Activated T-helper 2 cell treated with anti-CD3 and anti-CD28 coated beads, Interferon-gamma antibody, Interleukin-2, Interleukin-4, amounts not matched to agents 10 μg/mL and 5 μg/mL and 100 μg/mL, durations not matched to agents 14 hours and 24 hours and 36 hours (primary cell): Measurements from ENCODE around the gene PPP1R14D. TPM values are rescaled to one million over a fixed set of nuclear protein-coding genes. Genes with fewer than 3 reads are reported as not detected.

Experiments used
- DNase-seq: peaks from one replicate; pipeline ENCODE4 v3.0.0; 2021; ENCODE audit warnings: low spot score
- H3K27ac Mint-ChIP-seq: one replicate; pipeline ENCODE4 v1.8.0; 2021; ENCODE audit warnings: mixed read lengths
- H3K27me3 Mint-ChIP-seq: one replicate; pipeline ENCODE4 v1.8.0; 2021; ENCODE audit warnings: low read depth, mixed read lengths
- H3K36me3 Mint-ChIP-seq: one replicate; pipeline ENCODE4 v1.8.0; 2021; ENCODE audit warnings: low read depth, mixed read lengths
- H3K4me1 Mint-ChIP-seq: one replicate; pipeline ENCODE4 v1.8.0; 2021; ENCODE audit warnings: low read depth, mixed read lengths
- H3K4me3 Mint-ChIP-seq: one replicate; pipeline ENCODE4 v1.8.0; 2021; ENCODE audit warnings: low read depth, mild to moderate bottlenecking, moderate library complexity, mixed read lengths
- H3K9me3 Mint-ChIP-seq: one replicate; pipeline ENCODE4 v1.8.0; 2021; ENCODE audit warnings: mixed read lengths
- intact Hi-C: fragments of 100-400 bp; cut with micrococcal nuclease; formaldehyde crosslinking; loops from one replicate; pipeline ENCODE4 v1.15.1; 2023
- total RNA-seq: library from RNA; stranded (reverse); gene quantifications from 2 replicates; pipeline ENCODE4 v1.2.3, GENCODE V29; 2022

The PPP1R14D gene
- total RNA-seq, 1 donor from 2014 or later = not detected

DNA sequence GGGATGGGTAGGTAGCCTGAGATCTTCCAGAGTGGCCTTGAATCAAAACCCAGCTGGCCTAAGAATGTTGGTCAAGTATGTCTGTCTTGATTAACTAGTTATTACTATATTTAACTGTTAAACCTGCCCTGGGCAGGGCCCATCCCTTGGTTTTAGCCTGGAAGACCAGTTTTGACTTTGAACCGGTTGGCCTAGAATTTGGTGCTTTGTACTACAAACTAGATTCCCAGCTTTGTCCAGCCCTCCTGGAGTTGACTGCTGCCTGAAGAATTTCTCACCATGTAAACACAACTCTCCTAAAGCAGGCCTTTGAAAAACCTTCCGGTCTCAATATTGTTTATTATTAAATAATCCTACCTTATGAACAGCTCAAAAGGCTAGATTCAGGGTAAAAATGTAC, 42.7 kb downstream of the PPP1R14D start:
- Mint-ChIP-seq H3K27ac (no peak overlapping the region), H3K4me1 (peaks cover 20% of the 10 kb centered on the region), H3K27me3 (no peaks in the 10 kb centered on the region), H3K36me3 (no peaks in the 10 kb centered on the region), H3K4me3 (no peak overlapping the region), H3K9me3 (no peaks in the 10 kb centered on the region)
- DNase-seq = no peak
- intact Hi-C loops = no loop called here

DNA sequence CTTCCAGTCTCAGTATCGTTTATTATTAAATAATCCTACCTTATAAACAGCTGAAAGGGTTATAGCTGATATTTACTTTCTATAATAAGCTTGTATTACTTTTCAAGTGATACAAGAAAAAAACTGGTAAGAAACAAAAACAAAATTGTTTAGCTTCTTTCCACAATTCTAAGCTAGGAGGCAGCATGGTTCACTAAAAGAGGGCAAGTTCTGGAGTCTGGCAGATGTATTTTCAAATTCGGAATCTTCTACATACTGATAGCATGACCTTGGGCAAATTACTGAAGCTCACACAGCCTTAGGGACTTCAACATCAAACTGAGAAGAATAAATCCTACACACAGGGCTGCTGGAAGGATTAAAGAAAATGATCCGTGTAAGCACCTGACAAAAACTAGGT, 43.3 kb downstream of the PPP1R14D start:
- H3K4me1 Mint-ChIP-seq = peaks cover 20% of the 10 kb centered on the region
- H3K36me3 Mint-ChIP-seq = peaks cover 2% of the 10 kb centered on the region
- intact Hi-C loops = no loop called here
- H3K27me3 Mint-ChIP-seq = no peaks in the 10 kb centered on the region
- DNase-seq = no peak
- H3K4me3 Mint-ChIP-seq = no peak overlapping the region
- H3K27ac Mint-ChIP-seq = no peak overlapping the region
- no peaks in the 10 kb centered on the region for H3K9me3 Mint-ChIP-seq

DNA sequence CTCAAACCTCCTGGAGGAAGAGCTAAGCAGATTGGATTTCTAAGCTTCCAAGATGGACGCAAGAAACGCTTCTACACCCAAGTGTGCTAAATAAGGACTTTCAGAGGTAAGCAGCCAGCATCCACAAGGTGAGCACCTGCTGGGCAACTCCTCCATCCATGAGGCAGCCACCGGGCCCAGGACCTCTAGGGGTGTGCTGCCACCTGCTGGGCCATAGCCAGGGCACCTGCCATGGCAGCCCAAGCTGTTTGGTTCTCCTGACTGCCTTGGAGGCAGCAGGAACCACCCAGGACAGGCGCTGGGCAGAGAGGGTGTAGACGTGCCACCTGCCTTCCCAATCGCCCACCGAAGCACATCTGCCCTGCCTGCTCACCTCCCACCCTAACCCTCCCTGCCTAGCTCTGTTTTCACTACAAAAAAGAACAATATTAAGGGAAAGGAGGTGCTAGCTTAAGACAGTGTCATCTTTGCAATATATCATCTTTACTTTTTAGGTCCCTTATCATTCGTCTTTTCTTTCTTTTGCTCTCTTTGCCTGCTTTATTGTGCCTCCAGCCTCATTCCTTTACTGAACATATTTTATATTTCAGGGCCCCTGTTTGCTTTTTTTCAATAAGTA, 45.8 kb downstream of the PPP1R14D start:
- intact Hi-C loops = loop anchor here (2.0 kb wide), 1 partner anchor 104 kb away; no protein-coding TSS in a partner anchor
- peaks cover 9% of the 10 kb centered on the region for H3K36me3 Mint-ChIP-seq
- no peak overlapping the region for H3K4me3 Mint-ChIP-seq
- peaks cover 16% of the 10 kb centered on the region for H3K4me1 Mint-ChIP-seq
- no peaks in the 10 kb centered on the region for H3K27me3 Mint-ChIP-seq
- DNase-seq = peak; percentile 65
- no peak overlapping the region for H3K27ac Mint-ChIP-seq
- no peaks in the 10 kb centered on the region for H3K9me3 Mint-ChIP-seq

DNA sequence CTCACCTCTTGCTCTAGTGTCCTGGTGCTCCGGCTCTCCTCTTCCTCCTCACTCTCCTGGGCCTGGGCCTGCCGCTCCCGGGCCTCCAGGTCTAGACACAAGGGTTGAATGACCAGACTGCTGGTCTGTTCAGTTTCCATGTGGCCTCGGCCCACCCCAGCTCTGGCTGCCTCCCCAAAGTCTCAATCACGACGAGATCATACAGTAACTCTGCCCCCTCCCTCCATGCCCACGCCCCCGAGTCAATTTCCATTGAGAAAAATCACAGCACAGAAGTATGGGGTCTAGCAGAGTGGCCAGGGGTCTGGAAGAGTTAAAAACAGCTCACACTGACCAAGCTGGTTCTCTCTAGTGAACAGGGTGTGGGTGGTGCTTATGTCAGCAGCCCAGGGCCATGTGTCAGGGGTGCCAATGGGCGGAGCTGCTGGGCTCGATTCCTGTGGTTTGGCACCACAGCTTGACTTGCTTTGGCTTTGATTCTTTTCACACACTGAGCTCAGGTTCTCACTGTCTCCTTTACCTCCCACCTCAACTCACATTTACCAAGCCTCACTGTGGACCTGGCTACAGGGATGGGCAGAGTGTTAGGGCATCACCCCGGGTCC, 51.9 kb downstream of the PPP1R14D start:
- DNase-seq = no peak
- no peak overlapping the region for H3K4me3 Mint-ChIP-seq
- peak overlapping the region; percentile 16 for H3K27ac Mint-ChIP-seq
- peaks cover 2% of the 10 kb centered on the region for H3K4me1 Mint-ChIP-seq
- peaks cover 31% of the 10 kb centered on the region for H3K36me3 Mint-ChIP-seq
- no peaks in the 10 kb centered on the region for H3K9me3 Mint-ChIP-seq
- no peaks in the 10 kb centered on the region for H3K27me3 Mint-ChIP-seq
- intact Hi-C loops = no loop called here

DNA sequence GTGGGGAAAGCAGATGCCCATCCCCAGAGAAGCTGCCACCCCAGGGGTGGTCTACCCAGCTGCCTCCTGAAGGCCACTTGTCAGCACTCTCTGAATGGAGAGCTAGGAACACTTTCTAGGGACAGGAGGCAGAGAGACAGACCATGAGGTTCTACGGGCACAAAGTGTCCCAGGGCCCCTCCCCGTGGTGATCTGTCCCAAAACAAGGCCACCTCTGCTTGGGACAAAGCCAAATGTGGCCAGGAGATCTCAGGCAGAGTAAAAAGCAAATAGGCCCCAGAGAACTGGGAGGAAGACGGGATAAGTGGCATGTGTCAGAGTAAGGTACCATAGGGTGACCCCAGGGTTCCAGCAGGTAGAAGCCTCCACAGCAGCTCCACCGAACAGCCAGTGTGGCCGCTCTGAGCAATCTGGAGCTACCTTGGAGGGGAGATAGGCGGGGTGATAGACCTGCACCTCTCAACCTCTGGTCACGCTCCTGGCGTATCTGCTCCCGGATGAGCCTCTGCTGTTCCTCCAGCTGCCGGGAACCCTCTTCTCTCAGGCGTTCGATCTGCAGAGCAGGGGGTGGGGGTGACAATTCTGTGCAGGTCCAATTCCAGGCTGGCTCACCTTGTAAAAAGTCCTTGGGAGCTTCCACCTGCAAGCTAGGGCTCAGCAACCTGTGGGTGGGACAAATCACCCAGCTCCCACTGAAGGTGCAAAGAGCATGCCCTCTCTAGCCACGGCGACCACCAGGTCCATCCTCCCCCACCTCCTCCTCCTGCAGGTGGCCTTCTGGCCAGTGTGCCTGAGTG, 52.6 kb downstream of the PPP1R14D start:
- no peaks in the 10 kb centered on the region for H3K27me3 Mint-ChIP-seq
- DNase-seq = no peak
- no peaks in the 10 kb centered on the region for H3K9me3 Mint-ChIP-seq
- no peak overlapping the region for H3K4me3 Mint-ChIP-seq
- H3K36me3 Mint-ChIP-seq = peaks cover 38% of the 10 kb centered on the region
- H3K4me1 Mint-ChIP-seq = peaks cover 2% of the 10 kb centered on the region
- intact Hi-C loops = no loop called here
- no peak overlapping the region for H3K27ac Mint-ChIP-seq

DNA sequence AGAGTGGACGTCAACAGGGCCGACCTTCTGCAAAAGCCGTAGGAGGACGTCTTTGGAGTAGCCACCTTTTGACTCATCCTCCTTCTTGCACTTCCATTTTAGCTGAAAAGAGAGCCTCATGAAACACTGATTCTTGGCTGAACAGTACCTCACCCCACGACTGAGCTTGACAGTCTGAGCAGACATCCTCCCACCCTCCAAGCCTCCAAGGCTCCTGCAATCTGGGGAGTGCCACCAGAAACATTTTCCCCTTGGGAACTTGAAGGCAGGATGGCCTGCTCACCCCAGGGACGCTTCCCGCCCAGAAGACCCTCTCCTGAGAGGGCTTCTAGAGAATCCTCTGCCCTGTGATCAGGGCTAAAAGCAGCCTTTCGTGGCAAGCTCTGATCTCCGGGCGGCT, 53.5 kb downstream of the PPP1R14D start:
- no peak for DNase-seq
- Mint-ChIP-seq H3K4me1 (peaks cover 4% of the 10 kb centered on the region), H3K36me3 (peaks cover 35% of the 10 kb centered on the region), H3K27ac (no peak overlapping the region), H3K27me3 (no peaks in the 10 kb centered on the region), H3K4me3 (no peak overlapping the region), H3K9me3 (no peaks in the 10 kb centered on the region)
- intact Hi-C loops = no loop called here

DNA sequence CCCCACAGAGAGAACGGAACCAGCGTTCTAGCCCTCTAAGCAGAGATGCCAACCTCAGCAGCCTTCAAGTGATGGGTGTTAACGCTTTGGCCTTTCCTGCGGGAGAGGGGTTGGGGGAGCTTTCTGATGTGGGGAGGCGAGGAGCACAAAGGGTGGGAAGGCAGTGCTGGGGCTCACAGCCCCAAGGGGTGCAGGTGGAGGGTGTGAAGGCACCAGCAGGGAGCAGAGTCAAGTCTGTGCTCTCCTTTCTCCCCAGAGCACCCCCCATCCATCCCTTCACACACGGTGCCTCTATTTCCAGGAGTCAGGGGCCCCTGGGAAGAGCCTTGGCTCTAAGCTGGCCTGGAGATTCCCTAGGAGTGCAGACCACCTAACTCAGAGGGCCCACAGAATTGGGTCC, 54.6 kb downstream of the PPP1R14D start:
- H3K4me1 Mint-ChIP-seq = peaks cover 11% of the 10 kb centered on the region
- no peak overlapping the region for H3K4me3 Mint-ChIP-seq
- H3K9me3 Mint-ChIP-seq = no peaks in the 10 kb centered on the region
- peaks cover 29% of the 10 kb centered on the region for H3K36me3 Mint-ChIP-seq
- no peak for DNase-seq
- no peaks in the 10 kb centered on the region for H3K27me3 Mint-ChIP-seq
- intact Hi-C loops = no loop called here
- H3K27ac Mint-ChIP-seq = no peak overlapping the region

DNA sequence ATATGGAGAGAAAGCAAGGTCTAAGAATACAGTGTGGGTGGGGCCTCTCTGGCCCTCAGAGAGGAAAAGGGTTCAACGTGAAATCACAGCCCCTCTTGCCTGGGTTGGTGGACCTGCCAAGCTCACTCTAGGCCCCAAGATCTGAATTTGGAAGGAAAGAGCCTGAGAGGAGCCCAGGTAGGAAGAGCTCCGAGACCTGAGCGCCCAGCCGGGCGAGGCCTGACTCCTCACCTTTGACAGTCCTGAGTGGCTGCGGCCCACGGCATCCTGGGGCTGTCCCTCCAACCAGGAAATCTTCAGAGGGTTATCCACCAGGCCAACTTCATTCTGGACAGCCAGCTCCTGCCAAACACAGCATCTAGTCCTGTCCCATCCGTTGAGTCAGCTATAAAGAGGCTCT, 55.0 kb downstream of the PPP1R14D start:
- Mint-ChIP-seq H3K27me3 (no peaks in the 10 kb centered on the region), H3K27ac (no peak overlapping the region), H3K36me3 (peaks cover 29% of the 10 kb centered on the region), H3K9me3 (no peaks in the 10 kb centered on the region), H3K4me3 (no peak overlapping the region), H3K4me1 (peaks cover 13% of the 10 kb centered on the region)
- intact Hi-C loops = no loop called here
- DNase-seq = no peak

DNA sequence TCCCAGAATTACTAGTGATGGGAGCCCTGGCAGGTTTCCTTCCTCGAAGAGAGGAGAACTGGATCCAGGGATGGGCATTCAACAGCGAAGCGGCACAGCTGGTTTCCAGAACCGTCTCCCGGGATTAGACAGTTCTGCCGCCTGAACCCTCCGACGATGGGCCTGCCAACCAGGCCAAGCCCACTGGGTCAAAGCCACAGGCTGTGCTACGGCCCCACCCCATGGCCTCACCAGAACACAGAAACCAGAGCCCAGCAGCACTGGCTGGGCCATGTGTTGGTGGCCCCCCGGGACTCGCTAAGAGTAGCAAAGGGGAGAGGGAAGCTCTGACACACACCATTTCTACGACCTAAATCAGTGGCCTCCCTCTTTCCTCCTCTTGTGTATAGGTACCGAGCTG, 56.5 kb downstream of the PPP1R14D start:
- Mint-ChIP-seq H3K36me3 (peaks cover 32% of the 10 kb centered on the region), H3K4me3 (no peak overlapping the region), H3K9me3 (no peaks in the 10 kb centered on the region)

DNA sequence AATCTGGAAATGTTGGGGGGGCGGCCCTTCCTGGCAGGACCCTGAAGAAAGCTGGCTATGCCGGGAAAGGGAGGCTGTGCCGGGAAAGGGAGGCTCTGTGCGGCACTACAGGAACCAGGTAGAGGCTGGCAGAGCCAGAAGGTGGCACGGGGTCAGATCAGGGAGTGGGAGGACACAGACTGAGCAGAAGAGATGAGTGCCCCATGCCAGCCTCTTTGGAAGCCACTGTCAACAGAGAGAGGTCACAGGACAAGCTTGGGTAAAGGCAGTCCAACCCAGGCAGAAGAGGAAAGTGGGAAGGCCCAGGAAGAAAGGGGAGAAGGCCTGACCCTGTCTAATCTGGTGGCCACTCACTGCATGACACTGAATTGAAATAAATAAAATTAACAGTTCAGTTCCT, 57.3 kb downstream of the PPP1R14D start:
- H3K27ac Mint-ChIP-seq = no peak overlapping the region

More for the DNA sequence above, 56.5 kb downstream of the PPP1R14D start:
- intact Hi-C loops = no loop called here
- Mint-ChIP-seq H3K27ac (no peak overlapping the region), H3K4me1 (peaks cover 14% of the 10 kb centered on the region), H3K27me3 (no peaks in the 10 kb centered on the region)
- DNase-seq = no peak

DNA sequence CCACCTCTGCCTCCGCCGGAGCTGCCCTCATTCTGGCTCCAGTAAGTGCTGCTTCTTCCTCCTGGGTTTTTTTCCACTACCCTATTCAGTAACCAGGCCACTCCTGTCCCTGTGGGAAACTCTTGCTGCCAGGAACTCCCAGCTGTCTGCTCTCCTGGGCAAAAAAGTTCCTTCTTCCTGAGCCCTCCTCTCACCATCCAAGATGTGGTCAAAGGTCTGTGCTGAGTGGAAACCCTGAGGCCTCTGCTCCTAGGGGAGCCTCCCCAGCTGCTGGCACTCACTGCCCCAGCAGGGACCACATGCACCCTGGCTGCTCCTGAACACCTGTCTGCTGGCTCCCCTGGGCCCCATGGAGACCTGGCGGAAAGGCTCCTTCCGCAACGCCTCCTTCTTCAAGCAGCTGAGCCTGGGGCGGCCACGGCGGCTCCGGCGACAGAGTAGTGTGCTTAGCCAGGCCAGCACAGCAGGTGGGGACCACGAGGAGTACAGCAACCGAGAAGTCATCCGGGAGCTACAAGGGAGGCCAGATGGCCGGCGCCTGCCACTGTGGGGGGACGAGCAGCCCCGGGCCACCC, 58.3 kb downstream of the PPP1R14D start:
- H3K4me1 Mint-ChIP-seq = peaks cover 19% of the 10 kb centered on the region
- H3K9me3 Mint-ChIP-seq = no peaks in the 10 kb centered on the region
- intact Hi-C loops = no loop called here
- H3K36me3 Mint-ChIP-seq = peaks cover 29% of the 10 kb centered on the region
- no peak overlapping the region for H3K4me3 Mint-ChIP-seq
- H3K27ac Mint-ChIP-seq = peak overlapping the region; percentile 77
- no peak for DNase-seq
- no peaks in the 10 kb centered on the region for H3K27me3 Mint-ChIP-seq

More for the DNA sequence above, 57.3 kb downstream of the PPP1R14D start:
- no peak for DNase-seq
- H3K4me1 Mint-ChIP-seq = peaks cover 12% of the 10 kb centered on the region
- no peaks in the 10 kb centered on the region for H3K9me3 Mint-ChIP-seq
- no peaks in the 10 kb centered on the region for H3K27me3 Mint-ChIP-seq
- no peak overlapping the region for H3K4me3 Mint-ChIP-seq
- H3K36me3 Mint-ChIP-seq = peaks cover 29% of the 10 kb centered on the region
- intact Hi-C loops = no loop called here

DNA sequence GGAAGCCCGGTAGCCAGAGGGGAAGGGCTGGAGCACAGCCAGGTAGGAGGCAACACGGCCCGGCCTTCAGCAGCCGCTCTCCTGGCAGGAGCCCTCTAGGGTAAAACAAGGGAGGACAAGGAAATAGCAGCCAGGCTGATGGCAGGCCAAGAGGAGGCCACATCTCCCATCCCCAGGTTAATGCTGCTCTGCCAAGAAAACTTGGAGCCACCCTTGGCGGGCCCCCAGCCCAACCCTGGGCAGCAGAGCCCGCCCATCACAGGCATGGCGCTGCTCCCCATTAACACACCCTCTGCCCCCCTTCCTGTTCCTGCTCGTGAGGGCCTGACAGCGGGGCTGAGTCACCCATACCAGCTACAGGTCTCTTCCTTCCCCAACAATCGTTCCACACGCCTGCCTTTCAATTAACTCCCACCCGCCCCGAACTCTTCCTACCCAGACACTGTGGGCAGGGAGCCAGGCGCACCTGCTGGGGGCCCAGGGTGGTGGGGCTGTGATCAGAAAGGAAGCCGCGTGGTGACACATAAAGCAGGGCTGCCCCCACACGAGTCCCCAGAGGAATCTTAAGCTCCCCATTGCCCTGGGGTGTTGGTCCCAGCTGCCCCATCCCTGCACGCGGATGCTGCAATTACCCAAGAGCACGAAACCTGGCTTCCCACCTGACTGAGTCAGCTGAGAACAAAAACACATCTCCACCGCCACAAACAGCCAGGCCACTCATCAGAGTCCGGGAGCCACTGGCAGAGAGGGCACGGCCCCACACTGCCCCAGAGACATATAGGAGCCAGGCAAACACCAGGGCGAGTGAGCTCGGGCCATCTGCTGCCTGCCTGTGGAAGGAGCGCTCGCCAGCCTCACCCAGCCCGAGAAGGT, 59.0 kb downstream of the PPP1R14D start, which contains the start of gene C15orf62:
C15orf62 (plus strand) TSS at position 707 of the 873 bp plus-strand sequence. CDS start 516 bp downstream, outside the sequence.
- H3K4me1 Mint-ChIP-seq = peaks cover 25% of the 10 kb centered on the region
- intact Hi-C loops = loop anchor here (10.0 kb wide), 1 partner anchor 175 kb away; the partner anchor contains the start of gene KNL1
- H3K27me3 Mint-ChIP-seq = no peaks in the 10 kb centered on the region
- no peaks in the 10 kb centered on the region for H3K9me3 Mint-ChIP-seq
- H3K36me3 Mint-ChIP-seq = peaks cover 23% of the 10 kb centered on the region
- peak within 1 kb of the TSS; percentile 8 for H3K4me3 Mint-ChIP-seq
- peak; percentile 24 for DNase-seq
- peak within 1 kb of the TSS; percentile 77 for H3K27ac Mint-ChIP-seq
